Kidney (tissue), 14 donors: Measurements from ENCODE around the gene DYNLL1. TPM values are rescaled to one million over a fixed set of nuclear protein-coding genes. Genes with fewer than 3 reads are reported as not detected.

Experiments used
- DNase-seq, 5 donors: peaks; one replicate each; pipeline ENCODE4 v3.0.0-alpha.2; 2013 to 2020
- FAIRE-seq: peaks from 2 replicates; lab custom pipeline; 2012; peaks lifted over from hg19 to GRCh38; lab: Jason Lieb, UNC
- H3K27ac ChIP-seq, 2 donors: one replicate each; pipeline ENCODE4 v1.7.0; 2013; ENCODE audit warnings: low read depth in 2 of 2, low read length in 2 of 2, inconsistent platforms in 1 of 2
- H3K27me3 ChIP-seq: one replicate; pipeline ENCODE4 v1.7.1; 2013; ENCODE audit warnings: low read length, inconsistent platforms; ENCODE audit not compliant: control insufficient read depth, insufficient read depth
- H3K36me3 ChIP-seq, 3 donors: one replicate each; pipeline versions ENCODE4 v1.7.0 to v1.7.1; 2013; ENCODE audit warnings: low read length in 3 of 3, control low read depth in 1 of 3, inconsistent platforms in 1 of 3; ENCODE audit not compliant: insufficient read depth in 3 of 3, control insufficient read depth in 2 of 3
- H3K4me1 ChIP-seq, 3 donors: one replicate each; pipeline versions ENCODE4 v1.7.0 to v1.7.1; 2013; ENCODE audit warnings: low read length in 3 of 3, inconsistent platforms in 1 of 3, low read depth in 1 of 3; ENCODE audit not compliant: control insufficient read depth in 2 of 3, insufficient read depth in 2 of 3
- H3K4me3 ChIP-seq, 3 donors: one replicate each; pipeline versions ENCODE4 v1.7.0 to v1.8.1; 2013; ENCODE audit warnings: low read length in 3 of 3, control low read depth in 1 of 3, inconsistent platforms in 1 of 3
- H3K9ac ChIP-seq, 3 donors: one replicate each; pipeline versions ENCODE4 v1.7.0 to v1.7.1; 2013; ENCODE audit warnings: low read length in 3 of 3, control low read depth in 1 of 3, inconsistent platforms in 1 of 3
- H3K9me3 ChIP-seq, 3 donors: one replicate each; pipeline versions ENCODE4 v1.7.0 to v1.7.1; 2013; ENCODE audit warnings: low read length in 3 of 3, control low read depth in 1 of 3, inconsistent platforms in 1 of 3; ENCODE audit not compliant: control insufficient read depth in 2 of 3, insufficient read depth in 1 of 3
- CTCF ChIP-seq: IDR thresholded peaks from 3 replicates; pipeline ENCODE4 v1.5.1; 2012; ENCODE audit warnings: mild to moderate bottlenecking, moderate library complexity, borderline replicate concordance; ENCODE audit not compliant: insufficient read depth; ENCODE audit errors: extremely low read depth
- intact Hi-C: fragments of 100-400 bp; cut with DNase I; formaldehyde crosslinking; loops from one replicate; pipeline ENCODE4 v1.11.1; 2022
- polyA plus RNA-seq: library from polyadenylated mRNA; stranded (reverse); fragments of 350-450 nt; fragmentation: Illumina TruSeq; extraction: RNeasy Lipid Tissue Mini Kit (QIAGEN cat#74804); gene quantifications from one replicate; pipeline ENCODE4 v1.2.3, GENCODE V29; 2014; ENCODE audit warnings: low read depth, low replicate concordance; ENCODE audit not compliant: insufficient read depth
- total RNA-seq: library from RNA; stranded (reverse); fragmentation: NEBNext Ultra II Directional; extraction: Animal tissue kit (Norgen Biotek cat#: 25700); gene quantifications from one replicate; pipeline ENCODE4 v1.2.1, GENCODE V29; 2021
- donor health status: control.
- donor health status: control.
- donor health status: control.
- donor health status: control.
- donor health status: control.
- donor health status: DM: yes; HTN: yes; CAD: no.
- donor health status: Normal renal cell carcinoma (clear cell type).

DYNLL1 gene
- total and polyA plus RNA-seq, 2 donors from 2014 or later = 258 to 757 TPM

GRCh38 chr12:120489018-120489417, 6.9 kb upstream of the DYNLL1 start:
- no peaks in the 10 kb centered on the region for H3K36me3 ChIP-seq
- intact Hi-C loops = no loop called here
- FAIRE-seq (no peak), DNase-seq (no peak)
- H3K9ac ChIP-seq = no peak overlapping the region
- no peak overlapping the region for H3K4me3 ChIP-seq
- H3K4me1 ChIP-seq = no peaks in the 10 kb centered on the region
- TF ChIP-seq CTCF = no peak
- no peaks in the 10 kb centered on the region for H3K9me3 ChIP-seq
- no peak overlapping the region for H3K27ac ChIP-seq
- H3K27me3 ChIP-seq = no peaks in the 10 kb centered on the region

GRCh38 chr12:120490325-120490724, 5.6 kb upstream of the DYNLL1 start:
- FAIRE-seq (no peak), DNase-seq (no peak)
- H3K27ac ChIP-seq = no peak overlapping the region
- intact Hi-C loops = no loop called here
- peaks cover 0 to 5% (median 0%) of the 10 kb centered on the region in 3 donors for H3K4me1 ChIP-seq
- H3K9ac ChIP-seq = no peak overlapping the region
- no peak for TF ChIP-seq CTCF
- no peaks in the 10 kb centered on the region for H3K36me3 ChIP-seq
- H3K9me3 ChIP-seq = no peaks in the 10 kb centered on the region
- H3K27me3 ChIP-seq = no peaks in the 10 kb centered on the region
- H3K4me3 ChIP-seq = no peak overlapping the region

GRCh38 chr12:120490833-120491512, 4.9 kb upstream of the DYNLL1 start:
- Histone ChIP-seq H3K36me3 (no peaks in the 10 kb centered on the region), H3K4me1 (peaks cover 0 to 5% (median 0%) of the 10 kb centered on the region in 3 donors), H3K4me3 (no peak overlapping the region), H3K27me3 (no peaks in the 10 kb centered on the region), H3K27ac (no peak overlapping the region), H3K9ac (no peak overlapping the region), H3K9me3 (no peaks in the 10 kb centered on the region)
- no peak for DNase-seq
- no peak for FAIRE-seq
- intact Hi-C loops = no loop called here
- no peak for TF ChIP-seq CTCF
